Activated CD8-positive, alpha-beta T cell treated with anti-CD3 and anti-CD28 coated beads for 36 hours (primary cell): ENCODE measurements around the gene GLI1. TPM values are rescaled to one million over a fixed set of nuclear protein-coding genes. Genes with fewer than 3 reads are reported as not detected.

Experiments
- ATAC-seq: fragments of 200-7000 bp; cut with Tn5 transposase; one replicate; pipeline ENCODE4 v1.10.0; 2021; ENCODE audit warnings: mild to moderate bottlenecking, moderate library complexity
- CTCF ChIA-PET: fragments of 350-600 bp; sonication (Branson Sonifier 250); formaldehyde crosslinking; loops from one replicate; lab custom pipeline; 2021; ENCODE audit warnings: antibody characterized with exemption; lab: Charles Lee
- POLR2A ChIA-PET: fragments of 350-600 bp; sonication (Branson Sonifier 250); formaldehyde crosslinking; loops from one replicate; lab custom pipeline; 2021; ENCODE audit warnings: antibody characterized with exemption; lab: Charles Lee
- DNase-seq: peaks from one replicate; pipeline ENCODE4 v3.0.0-alpha.2; 2020
- H3K27ac Mint-ChIP-seq: one replicate; pipeline ENCODE4 v1.8.0; 2021; ENCODE audit warnings: mild to moderate bottlenecking, mixed read lengths
- H3K27me3 Mint-ChIP-seq: one replicate; pipeline ENCODE4 v1.8.0; 2021; ENCODE audit warnings: mixed read lengths
- H3K36me3 Mint-ChIP-seq: one replicate; pipeline ENCODE4 v1.8.0; 2021; ENCODE audit warnings: low read depth, mixed read lengths
- H3K4me1 Mint-ChIP-seq: one replicate; pipeline ENCODE4 v1.8.0; 2021; ENCODE audit warnings: low read depth, mixed read lengths
- H3K4me3 Mint-ChIP-seq: one replicate; pipeline ENCODE4 v1.8.0; 2021; ENCODE audit warnings: mild to moderate bottlenecking, moderate library complexity, mixed read lengths
- H3K9me3 Mint-ChIP-seq: one replicate; pipeline ENCODE4 v1.8.0; 2021; ENCODE audit warnings: mixed read lengths
- intact Hi-C: fragments of 100-400 bp; cut with micrococcal nuclease; formaldehyde crosslinking; loops from one replicate; pipeline ENCODE4 v1.10.0; 2022
- total RNA-seq, 2 experiments: library from RNA; stranded (reverse); gene quantifications; one replicate each; pipeline ENCODE4 v1.2.3, GENCODE V29; 2021
- TF ChIP-seq, protein P1 (sequence below): fragments of 200-600 bp; IDR thresholded peaks from one replicate; pipeline ENCODE4 v1.8.0; 2022; ENCODE audit warnings: antibody characterized with exemption, mild to moderate bottlenecking

The GLI1 gene
- total RNA-seq, 2 experiments from 2014 or later = 0.20 to 0.83 TPM

DNA sequence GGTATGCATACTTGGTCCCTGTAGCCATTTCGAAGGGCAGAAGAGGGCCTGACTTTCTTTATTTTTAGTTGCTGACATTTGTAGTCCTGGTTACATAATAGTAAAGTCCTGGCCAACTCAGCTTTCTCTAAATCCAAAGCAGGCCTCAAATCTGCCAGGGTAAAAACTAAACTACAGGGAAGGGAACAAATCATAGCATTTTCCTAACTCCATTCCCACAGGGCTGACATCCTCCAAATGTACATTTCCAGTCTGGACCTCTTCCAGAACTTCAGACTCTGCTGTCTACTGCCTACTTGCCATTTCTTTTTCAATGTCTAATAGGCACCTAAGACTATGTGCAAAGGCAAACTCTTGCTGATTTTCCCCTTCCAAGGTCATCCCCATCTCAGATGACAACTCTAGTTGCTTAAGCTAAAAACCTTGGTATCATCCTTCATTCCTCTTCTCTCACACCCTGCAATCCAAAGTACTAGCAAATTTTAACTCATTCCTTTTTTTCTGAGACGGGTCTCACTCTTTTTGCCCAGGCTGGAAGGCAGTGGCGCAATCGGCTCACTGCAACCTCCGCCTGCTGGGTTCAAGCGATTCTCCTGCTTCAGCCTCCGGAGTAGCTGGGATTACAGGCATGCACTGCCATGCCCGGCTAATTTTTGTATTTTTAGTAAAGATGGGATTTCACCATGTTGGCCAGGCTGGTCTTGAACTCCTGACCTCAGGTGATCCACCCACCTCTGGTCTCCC, 58.8 kb downstream of the GLI1 start:
- DNase-seq = no peak
- peak overlapping the region; percentile 95 for H3K4me3 Mint-ChIP-seq
- peaks cover 60% of the 10 kb centered on the region for H3K36me3 Mint-ChIP-seq
- H3K27me3 Mint-ChIP-seq = no peaks in the 10 kb centered on the region
- intact Hi-C loops = no loop called here
- ATAC-seq = no peak
- H3K27ac Mint-ChIP-seq = peak overlapping the region; percentile 99
- ChIA-PET CTCF (interaction anchor here (1.2 kb wide), 1 partner anchor 63 kb away, joined by 3 read pairs; the partner anchor contains the start of gene INHBE), POLR2A (interaction anchor here (1.1 to 5.7 kb wide), 5 partner anchors 8 to 47 kb away, joined by 3 to 50 read pairs (median 15); partner anchors contain the start of gene MARS1)
- no peaks in the 10 kb centered on the region for H3K9me3 Mint-ChIP-seq
- H3K4me1 Mint-ChIP-seq = peaks cover 48% of the 10 kb centered on the region
- TF ChIP-seq, protein P1, sequence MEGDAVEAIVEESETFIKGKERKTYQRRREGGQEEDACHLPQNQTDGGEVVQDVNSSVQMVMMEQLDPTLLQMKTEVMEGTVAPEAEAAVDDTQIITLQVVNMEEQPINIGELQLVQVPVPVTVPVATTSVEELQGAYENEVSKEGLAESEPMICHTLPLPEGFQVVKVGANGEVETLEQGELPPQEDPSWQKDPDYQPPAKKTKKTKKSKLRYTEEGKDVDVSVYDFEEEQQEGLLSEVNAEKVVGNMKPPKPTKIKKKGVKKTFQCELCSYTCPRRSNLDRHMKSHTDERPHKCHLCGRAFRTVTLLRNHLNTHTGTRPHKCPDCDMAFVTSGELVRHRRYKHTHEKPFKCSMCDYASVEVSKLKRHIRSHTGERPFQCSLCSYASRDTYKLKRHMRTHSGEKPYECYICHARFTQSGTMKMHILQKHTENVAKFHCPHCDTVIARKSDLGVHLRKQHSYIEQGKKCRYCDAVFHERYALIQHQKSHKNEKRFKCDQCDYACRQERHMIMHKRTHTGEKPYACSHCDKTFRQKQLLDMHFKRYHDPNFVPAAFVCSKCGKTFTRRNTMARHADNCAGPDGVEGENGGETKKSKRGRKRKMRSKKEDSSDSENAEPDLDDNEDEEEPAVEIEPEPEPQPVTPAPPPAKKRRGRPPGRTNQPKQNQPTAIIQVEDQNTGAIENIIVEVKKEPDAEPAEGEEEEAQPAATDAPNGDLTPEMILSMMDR = no peak

DNA sequence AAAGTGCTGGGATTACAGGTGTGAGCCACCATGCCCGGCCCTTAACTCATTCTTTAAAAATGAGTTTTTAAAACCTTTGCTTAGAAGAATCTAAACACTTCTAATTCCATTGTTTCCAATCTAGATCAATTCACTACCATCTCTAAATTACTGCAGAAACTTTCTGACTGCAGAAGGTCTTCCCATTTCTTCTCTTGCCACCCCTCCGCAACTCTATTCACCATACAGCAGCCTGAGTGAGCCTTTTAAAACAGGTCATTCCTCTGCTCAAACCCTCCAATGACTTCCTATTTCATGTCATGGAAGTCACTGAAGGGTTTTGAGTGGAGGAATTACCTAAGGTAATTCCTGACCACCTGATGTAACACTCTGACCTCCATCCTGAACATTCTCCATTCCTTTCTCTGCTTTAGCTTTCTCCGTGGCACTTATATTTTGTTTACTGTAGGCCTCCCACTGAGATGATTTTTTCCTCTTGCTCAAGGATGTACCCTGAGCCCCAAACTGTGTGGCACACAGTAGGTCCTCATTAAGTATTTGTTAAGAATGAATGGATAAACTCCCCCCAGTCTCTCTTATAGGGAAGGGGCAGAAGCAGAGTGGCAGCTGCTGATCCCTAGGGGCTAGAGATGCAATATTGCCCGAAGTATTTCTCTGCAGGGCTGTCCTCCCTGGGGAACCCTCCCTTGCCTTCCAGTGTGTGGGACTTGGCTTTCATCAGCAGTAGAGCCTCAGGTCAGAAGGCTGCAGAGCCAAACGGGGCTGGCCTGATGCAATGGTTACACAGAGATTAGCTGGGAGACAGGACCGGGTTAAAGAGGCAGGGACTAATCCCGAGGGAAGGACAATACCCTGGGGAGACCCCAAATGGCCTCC, 59.6 kb downstream of the GLI1 start:
- no peaks in the 10 kb centered on the region for H3K9me3 Mint-ChIP-seq
- H3K4me1 Mint-ChIP-seq = peaks cover 56% of the 10 kb centered on the region
- POLR2A ChIA-PET = interaction anchor here (0.6 to 5.7 kb wide), 9 partner anchors 9 to 56 kb away, joined by 3 to 50 read pairs (median 9); partner anchors contain the start of genes DCTN2 and MARS1
- CTCF ChIA-PET = interaction anchor here (1.2 to 2.6 kb wide), 3 partner anchors 42 to 64 kb away, joined by 3 to 7 read pairs (median 7); partner anchors contain the start of gene INHBE
- TF ChIP-seq, protein P1 = no peak
- H3K27me3 Mint-ChIP-seq = no peaks in the 10 kb centered on the region
- DNase-seq (no peak), ATAC-seq (no peak)
- H3K36me3 Mint-ChIP-seq = peaks cover 57% of the 10 kb centered on the region
- H3K4me3 Mint-ChIP-seq = peak overlapping the region; percentile 95
- intact Hi-C loops = no loop called here
- peak overlapping the region; percentile 99 for H3K27ac Mint-ChIP-seq

DNA sequence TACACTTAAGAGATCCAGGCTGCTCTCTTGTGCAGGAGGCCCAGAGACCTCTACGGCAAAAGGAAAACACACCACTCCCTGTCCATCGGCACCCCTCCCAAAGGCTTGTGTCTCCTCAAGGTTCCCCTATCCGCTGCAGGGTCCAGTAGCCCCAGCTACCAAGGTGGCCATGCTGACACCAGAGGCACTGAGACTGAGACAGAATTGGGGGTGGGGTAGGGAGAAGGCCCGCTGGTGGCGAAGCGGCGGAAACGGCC, 60.1 kb downstream of the GLI1 start:
- ChIA-PET CTCF (interaction anchor here (1.5 to 2.6 kb wide), 2 partner anchors 43 to 61 kb away, joined by 7 read pairs; no protein-coding TSS in a partner anchor), POLR2A (interaction anchor here (0.6 to 5.7 kb wide), 11 partner anchors 10 to 290 kb away, joined by 3 to 50 read pairs (median 4); partner anchors contain the start of genes DCTN2, MARS1, OS9 and SHMT2)
- H3K4me3 Mint-ChIP-seq = peak overlapping the region; percentile 95
- ATAC-seq (no peak), DNase-seq (peak; percentile 30)
- no peaks in the 10 kb centered on the region for H3K9me3 Mint-ChIP-seq
- TF ChIP-seq, protein P1 = no peak
- H3K4me1 Mint-ChIP-seq = peaks cover 61% of the 10 kb centered on the region
- peaks cover 57% of the 10 kb centered on the region for H3K36me3 Mint-ChIP-seq
- intact Hi-C loops = loop anchor here (5.0 kb wide), 1 partner anchor 42 kb away; the partner anchor contains the start of gene ARHGAP9
- H3K27ac Mint-ChIP-seq = peak overlapping the region; percentile 99
- no peaks in the 10 kb centered on the region for H3K27me3 Mint-ChIP-seq

DNA sequence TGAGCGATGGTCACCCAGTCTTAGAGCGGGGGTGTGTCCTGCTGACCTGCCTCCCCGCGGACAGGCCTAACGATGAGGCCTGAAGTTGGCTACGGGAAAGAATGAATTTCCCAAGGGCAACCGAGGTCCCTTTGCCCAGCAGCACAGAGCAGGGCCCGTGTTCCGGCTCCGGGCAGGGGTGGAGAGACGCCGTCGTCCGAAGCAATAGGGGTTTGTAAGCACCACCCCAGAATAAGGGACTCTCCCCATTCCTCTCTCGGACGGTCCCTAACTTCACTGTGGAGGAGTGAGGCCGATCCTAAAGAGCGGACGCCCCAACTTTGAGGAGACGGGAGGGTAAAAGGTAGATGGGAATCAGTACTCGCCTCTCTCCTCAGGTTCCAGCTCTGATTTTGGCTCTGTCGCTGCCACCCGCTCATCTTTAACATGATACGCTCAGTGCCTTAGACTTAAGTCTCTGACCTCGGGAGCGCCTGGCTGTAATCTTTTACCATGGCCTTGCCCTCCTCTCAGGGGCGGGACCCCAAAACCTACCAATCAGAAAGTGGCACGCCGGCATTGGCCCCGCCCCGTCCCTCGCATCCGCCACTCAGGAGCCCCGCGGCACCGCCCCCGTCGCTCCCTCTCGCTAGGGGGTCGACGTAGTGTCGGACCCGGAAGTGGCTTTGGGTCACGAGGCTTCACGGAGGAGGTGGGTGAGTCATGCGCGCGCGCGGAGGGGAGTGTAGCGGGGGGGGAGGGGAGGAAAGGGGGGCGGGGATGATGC, 60.7 kb downstream of the GLI1 start, which contains the start of gene DDIT3:
Gene DDIT3 (minus strand): TSS at position 462 of the 766 bp plus-strand sequence. CDS start 3,108 bp downstream, outside the sequence.
- no peaks in the 10 kb centered on the region for H3K9me3 Mint-ChIP-seq
- peak within 1 kb of the TSS; percentile 99 for H3K27ac Mint-ChIP-seq
- ChIA-PET CTCF (interaction anchor here (0.8 to 2.6 kb wide), 5 partner anchors 31 to 62 kb away, joined by 3 to 7 read pairs (median 4); no protein-coding TSS in a partner anchor), POLR2A (interaction anchor here (0.8 to 5.7 kb wide), 14 partner anchors 7 to 290 kb away, joined by 3 to 50 read pairs (median 4); partner anchors contain the start of genes DCTN2, MARS1, OS9 and SHMT2)
- ATAC-seq (peak; percentile 78), DNase-seq (peak; percentile 99)
- peaks cover 55% of the 10 kb centered on the region for H3K36me3 Mint-ChIP-seq
- intact Hi-C loops = loop anchor here (5.0 kb wide), 1 partner anchor 43 kb away; the partner anchor contains the start of gene ARHGAP9
- TF ChIP-seq, protein P1 = no peak
- H3K4me3 Mint-ChIP-seq = peak within 1 kb of the TSS; percentile 95
- no peaks in the 10 kb centered on the region for H3K27me3 Mint-ChIP-seq
- H3K4me1 Mint-ChIP-seq = peaks cover 66% of the 10 kb centered on the region
